ENCODE results near the gene CCL5.

CCL5 gene

GRCh38 chr17:35917519-35918213, 37.5 kb upstream of the CCL5 start:
- no peak overlapping the region for H3K27ac ChIP-seq (ENCODE audit: poor library complexity, severe bottlenecking)
- no peaks in the 10 kb centered on the region for H3K27me3 ChIP-seq (ENCODE audit: insufficient read depth, poor library complexity, severe bottlenecking)
- TF ChIP-seq CTCF (IDR thresholded peaks at IDR 0.05; ENCODE audit: poor library complexity, severe bottlenecking): no peak
- H3K36me3 ChIP-seq (ENCODE audit: low read depth): no peaks in the 10 kb centered on the region; the same call in 1 of the 2 replicates
- no peaks in the 10 kb centered on the region for H3K4me1 ChIP-seq (ENCODE audit: insufficient read depth, poor library complexity, severe bottlenecking)
- ATAC-seq (ENCODE audit: low read depth): no peak
- no peak for DNase-seq (ENCODE audit: low spot score)
- no peak overlapping the region for H3K4me3 ChIP-seq (ENCODE audit: severe bottlenecking)
- no peaks in the 10 kb centered on the region for H3K9me3 ChIP-seq (ENCODE audit: severe bottlenecking)

GRCh38 chr17:35915153-35915964, 35.2 kb upstream of the CCL5 start:
- TF ChIP-seq CTCF (IDR thresholded peaks at IDR 0.05; ENCODE audit: poor library complexity, severe bottlenecking): no peak
- H3K9me3 ChIP-seq (ENCODE audit: severe bottlenecking): no peaks in the 10 kb centered on the region
- ATAC-seq (ENCODE audit: low read depth): no peak

GRCh38 chr17:35914354-35914753, 34.2 kb upstream of the CCL5 start:
- Histone ChIP-seq H3K27me3 (ENCODE audit: insufficient read depth, poor library complexity, severe bottlenecking) (no peaks in the 10 kb centered on the region), H3K36me3 (ENCODE audit: low read depth) (no peaks in the 10 kb centered on the region), H3K4me3 (ENCODE audit: severe bottlenecking) (no peak overlapping the region), H3K27ac (ENCODE audit: poor library complexity, severe bottlenecking) (no peak overlapping the region), H3K4me1 (ENCODE audit: insufficient read depth, poor library complexity, severe bottlenecking) (no peaks in the 10 kb centered on the region), H3K9me3 (ENCODE audit: severe bottlenecking) (no peaks in the 10 kb centered on the region)
- DNase-seq (ENCODE audit: low spot score): no peak
- ATAC-seq (ENCODE audit: low read depth): no peak
- no peak for TF ChIP-seq CTCF (IDR thresholded peaks at IDR 0.05; ENCODE audit: poor library complexity, severe bottlenecking)

More at GRCh38 chr17:35915153-35915964, 35.2 kb upstream of the CCL5 start:
- DNase-seq (ENCODE audit: low spot score): no peak
- Histone ChIP-seq H3K4me1 (ENCODE audit: insufficient read depth, poor library complexity, severe bottlenecking) (no peaks in the 10 kb centered on the region), H3K36me3 (ENCODE audit: low read depth) (no peaks in the 10 kb centered on the region), H3K27me3 (ENCODE audit: insufficient read depth, poor library complexity, severe bottlenecking) (no peaks in the 10 kb centered on the region), H3K27ac (ENCODE audit: poor library complexity, severe bottlenecking) (no peak overlapping the region), H3K4me3 (ENCODE audit: severe bottlenecking) (no peak overlapping the region)

- ATAC-seq (ENCODE audit: low read depth) (no peak), DNase-seq (ENCODE audit: low spot score) (no peak)
- H3K4me1 ChIP-seq (ENCODE audit: insufficient read depth, poor library complexity, severe bottlenecking): no peaks in the 10 kb centered on the region
- H3K36me3 ChIP-seq (ENCODE audit: low read depth): no peaks in the 10 kb centered on the region
- no peak for TF ChIP-seq CTCF (IDR thresholded peaks at IDR 0.05; ENCODE audit: poor library complexity, severe bottlenecking)
- no peak overlapping the region for H3K4me3 ChIP-seq (ENCODE audit: severe bottlenecking)
- H3K27ac ChIP-seq (ENCODE audit: poor library complexity, severe bottlenecking): no peak overlapping the region
- no peaks in the 10 kb centered on the region for H3K27me3 ChIP-seq (ENCODE audit: insufficient read depth, poor library complexity, severe bottlenecking)
- H3K9me3 ChIP-seq (ENCODE audit: severe bottlenecking): no peaks in the 10 kb centered on the region
Observed at GRCh38 chr17:35913609-35914008, 33.4 kb upstream of the CCL5 start.

Data from RWPE2 (cell line).